ENCODE results near the gene VKORC1L1. TPM values are rescaled to one million over a fixed set of nuclear protein-coding genes. Genes with fewer than 3 reads are reported as not detected.
"Not testable (repeated sequence)": the region's sequence is repeated elsewhere in the genome, so short reads cannot be mapped to it uniquely, and the experiment has no call there.

VKORC1L1 gene
- total and polyA plus RNA-seq, 9 donors, result 11.0 to 24.4 (median 20.4) TPM

GRCh38 chr7:65927489-65928448, 54.9 kb downstream of the VKORC1L1 start:
- WGBS (ENCODE audit: insufficient coverage), result 100% methylated on average over 1 of the region's 6 CpGs
- Histone ChIP-seq H3K4me3 (ENCODE audit: low read length) (no peak overlapping the region), H3K4me1 (ENCODE audit: control insufficient read depth, insufficient read depth, low read length) (no peaks in the 10 kb centered on the region), H3K36me3 (ENCODE audit: control insufficient read depth, insufficient read depth, low read length) (no peaks in the 10 kb centered on the region), H3K27me3 (ENCODE audit: control insufficient read depth, insufficient read depth, low read length) (no peaks in the 10 kb centered on the region), H3K9me3 (replicated peaks; ENCODE audit: control insufficient read depth, low read depth, low read length) (no peaks in the 10 kb centered on the region), H3K27ac (ENCODE audit: low read length) (no peak overlapping the region)
- DNase-seq, result no peak

- Histone ChIP-seq H3K36me3 (ENCODE audit: control insufficient read depth, insufficient read depth, low read length) (no peaks in the 10 kb centered on the region), H3K27ac (ENCODE audit: low read length) (no peak overlapping the region), H3K27me3 (ENCODE audit: control insufficient read depth, insufficient read depth, low read length) (no peaks in the 10 kb centered on the region), H3K4me1 (ENCODE audit: control insufficient read depth, insufficient read depth, low read length) (no peaks in the 10 kb centered on the region), H3K4me3 (ENCODE audit: low read length) (no peak overlapping the region), H3K9me3 (replicated peaks; ENCODE audit: control insufficient read depth, low read depth, low read length) (no peaks in the 10 kb centered on the region)
- DNase-seq, result no peak
- WGBS (ENCODE audit: insufficient coverage), result no CpG with 5 or more reads among the region's 4 CpGs
Measured at GRCh38 chr7:65931685-65932084, 58.8 kb downstream of the VKORC1L1 start.

GRCh38 chr7:65937296-65937695, 64.4 kb downstream of the VKORC1L1 start:
- peaks cover 3% of the 10 kb centered on the region for H3K36me3 ChIP-seq (ENCODE audit: control insufficient read depth, insufficient read depth, low read length)
- H3K27me3 ChIP-seq (ENCODE audit: control insufficient read depth, insufficient read depth, low read length), result no peaks in the 10 kb centered on the region
- 100% methylated on average over 1 of the region's 2 CpGs for WGBS (ENCODE audit: insufficient coverage)
- no peak for DNase-seq
- no peaks in the 10 kb centered on the region for H3K4me1 ChIP-seq (ENCODE audit: control insufficient read depth, insufficient read depth, low read length)
- no peak overlapping the region for H3K4me3 ChIP-seq (ENCODE audit: low read length)
- no peak overlapping the region for H3K27ac ChIP-seq (ENCODE audit: low read length)
- no peaks in the 10 kb centered on the region for H3K9me3 ChIP-seq (replicated peaks; ENCODE audit: control insufficient read depth, low read depth, low read length)

GRCh38 chr7:65938336-65938895, 65.5 kb downstream of the VKORC1L1 start:
- Histone ChIP-seq H3K9me3 (replicated peaks; ENCODE audit: control insufficient read depth, low read depth, low read length) (no peaks in the 10 kb centered on the region), H3K27ac (ENCODE audit: low read length) (no peak overlapping the region), H3K4me1 (ENCODE audit: control insufficient read depth, insufficient read depth, low read length) (no peaks in the 10 kb centered on the region), H3K36me3 (ENCODE audit: control insufficient read depth, insufficient read depth, low read length) (peaks cover 3% of the 10 kb centered on the region), H3K4me3 (ENCODE audit: low read length) (no peak overlapping the region), H3K27me3 (ENCODE audit: control insufficient read depth, insufficient read depth, low read length) (no peaks in the 10 kb centered on the region)
- 91% methylated on average over 5 of the region's 7 CpGs for WGBS (ENCODE audit: insufficient coverage)
- no peak for DNase-seq

GRCh38 chr7:65945787-65946186, 72.9 kb downstream of the VKORC1L1 start:
- not testable (repeated sequence) for H3K27ac ChIP-seq (ENCODE audit: low read length); H3K4me3 ChIP-seq (ENCODE audit: low read length); H3K4me1 ChIP-seq (ENCODE audit: control insufficient read depth, insufficient read depth, low read length); H3K9me3 ChIP-seq (replicated peaks; ENCODE audit: control insufficient read depth, low read depth, low read length); H3K27me3 ChIP-seq (ENCODE audit: control insufficient read depth, insufficient read depth, low read length); H3K36me3 ChIP-seq (ENCODE audit: control insufficient read depth, insufficient read depth, low read length); DNase-seq
- WGBS (ENCODE audit: insufficient coverage), result no CpG with 5 or more reads among the region's 5 CpGs

- Histone ChIP-seq H3K9me3 (replicated peaks; ENCODE audit: control insufficient read depth, low read depth, low read length) (no peaks in the 10 kb centered on the region), H3K4me3 (ENCODE audit: low read length) (no peak overlapping the region), H3K27ac (ENCODE audit: low read length) (no peak overlapping the region), H3K36me3 (ENCODE audit: control insufficient read depth, insufficient read depth, low read length) (no peaks in the 10 kb centered on the region), H3K27me3 (ENCODE audit: control insufficient read depth, insufficient read depth, low read length) (no peaks in the 10 kb centered on the region), H3K4me1 (ENCODE audit: control insufficient read depth, insufficient read depth, low read length) (no peaks in the 10 kb centered on the region)
- DNase-seq, result peak; percentile 21
- no CpG with 5 or more reads among the region's 4 CpGs for WGBS (ENCODE audit: insufficient coverage)
Measured at GRCh38 chr7:65946904-65947303, 74.0 kb downstream of the VKORC1L1 start.

- no peak for DNase-seq
- Histone ChIP-seq H3K27ac (ENCODE audit: low read length) (no peak overlapping the region), H3K4me1 (ENCODE audit: control insufficient read depth, insufficient read depth, low read length) (no peaks in the 10 kb centered on the region), H3K27me3 (ENCODE audit: control insufficient read depth, insufficient read depth, low read length) (no peaks in the 10 kb centered on the region), H3K4me3 (ENCODE audit: low read length) (no peak overlapping the region), H3K36me3 (ENCODE audit: control insufficient read depth, insufficient read depth, low read length) (peaks cover 22% of the 10 kb centered on the region), H3K9me3 (replicated peaks; ENCODE audit: control insufficient read depth, low read depth, low read length) (no peaks in the 10 kb centered on the region)
- 100% methylated on average over 1 of the region's 9 CpGs for WGBS (ENCODE audit: insufficient coverage)
Measured at GRCh38 chr7:65951837-65952578, 79.1 kb downstream of the VKORC1L1 start.

GRCh38 chr7:65953001-65953720, 80.3 kb downstream of the VKORC1L1 start:
- WGBS (ENCODE audit: insufficient coverage), result 94% methylated on average over 3 of the region's 5 CpGs
- no peaks in the 10 kb centered on the region for H3K9me3 ChIP-seq (replicated peaks; ENCODE audit: control insufficient read depth, low read depth, low read length)
- no peak for DNase-seq
- H3K4me3 ChIP-seq (ENCODE audit: low read length), result no peak overlapping the region
- H3K36me3 ChIP-seq (ENCODE audit: control insufficient read depth, insufficient read depth, low read length), result peaks cover 22% of the 10 kb centered on the region
- H3K27me3 ChIP-seq (ENCODE audit: control insufficient read depth, insufficient read depth, low read length), result no peaks in the 10 kb centered on the region
- H3K27ac ChIP-seq (ENCODE audit: low read length), result no peak overlapping the region
- no peaks in the 10 kb centered on the region for H3K4me1 ChIP-seq (ENCODE audit: control insufficient read depth, insufficient read depth, low read length)

GRCh38 chr7:65953890-65954450, 81.1 kb downstream of the VKORC1L1 start:
- Histone ChIP-seq H3K4me1 (ENCODE audit: control insufficient read depth, insufficient read depth, low read length) (no peaks in the 10 kb centered on the region), H3K27me3 (ENCODE audit: control insufficient read depth, insufficient read depth, low read length) (no peaks in the 10 kb centered on the region), H3K4me3 (ENCODE audit: low read length) (no peak overlapping the region), H3K36me3 (ENCODE audit: control insufficient read depth, insufficient read depth, low read length) (peaks cover 22% of the 10 kb centered on the region), H3K27ac (ENCODE audit: low read length) (no peak overlapping the region), H3K9me3 (replicated peaks; ENCODE audit: control insufficient read depth, low read depth, low read length) (no peaks in the 10 kb centered on the region)
- WGBS (ENCODE audit: insufficient coverage), result 88% methylated on average over 9 of the region's 15 CpGs
- DNase-seq, result no peak

All from muscle of leg (tissue), 11 donors.